ENCODE results near the gene REV1. TPM values are rescaled to one million over a fixed set of nuclear protein-coding genes. Genes with fewer than 3 reads are reported as not detected.
A peak's percentile ranks its signal among the peaks of the same experiment; 100 is the strongest.

The REV1 gene
- total RNA-seq, 3 donors from 2014 or later: 40.2 to 53.4 (median 50.7) TPM

- no peak for TF ChIP-seq CTCF (IDR thresholded peaks at IDR 0.05)
- Histone ChIP-seq H3K4me1 (ENCODE audit: low read depth) (no peaks in the 10 kb centered on the region), H3K4me3 (no peak overlapping the region), H3K36me3 (ENCODE audit: low read depth) (no peaks in the 10 kb centered on the region), H3K9me3 (no peaks in the 10 kb centered on the region)
- intact Hi-C loops (cut with DNase I, micrococcal nuclease): no loop called here
- ATAC-seq: no peak
- no peak for DNase-seq
Measured at GRCh38 chr2:99406137-99406536, 83.7 kb downstream of the REV1 start.

DNA sequence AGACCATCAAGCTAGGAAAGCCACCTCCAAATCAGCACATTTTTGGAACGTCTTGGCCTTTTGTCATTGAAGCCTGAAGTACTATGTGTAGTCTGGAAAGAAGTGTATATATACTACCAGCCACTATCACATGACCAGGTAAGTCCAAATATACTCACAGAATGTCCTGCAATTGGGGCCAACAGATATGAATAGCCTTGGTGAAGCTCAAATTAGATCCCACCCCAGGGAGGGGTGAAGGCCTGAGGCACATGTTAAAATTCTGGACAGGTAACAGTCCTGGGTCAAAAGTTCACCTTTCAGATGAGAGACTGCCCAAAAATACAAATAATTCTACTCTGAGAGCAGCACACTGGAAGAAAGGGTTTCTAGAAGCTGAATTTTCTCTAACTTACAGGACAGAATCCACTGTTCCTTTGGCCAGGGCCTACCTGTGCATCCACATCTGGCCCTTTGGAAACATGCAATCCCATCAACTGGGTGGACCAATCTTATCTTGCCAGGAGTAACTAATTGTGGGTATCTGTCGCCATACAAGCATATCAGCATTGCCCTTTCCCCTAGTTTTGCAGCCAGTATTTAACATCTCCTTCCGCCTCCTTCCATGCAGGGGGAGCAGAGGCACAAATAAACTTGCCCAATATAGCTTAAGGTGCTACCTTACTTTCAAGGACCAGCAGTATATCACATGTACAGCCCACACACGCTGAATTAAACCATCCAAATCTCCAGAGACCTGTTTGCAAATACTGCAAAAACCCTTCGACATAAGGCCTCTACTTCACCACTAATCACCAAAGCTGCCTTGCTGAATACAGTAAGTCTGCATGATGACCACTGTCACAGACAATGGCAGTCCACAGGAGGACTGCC, 84.8 kb downstream of the REV1 start:
- intact Hi-C loops (cut with DNase I, micrococcal nuclease): no loop called here
- Histone ChIP-seq H3K4me3 (no peak overlapping the region), H3K4me1 (ENCODE audit: low read depth) (no peaks in the 10 kb centered on the region), H3K36me3 (ENCODE audit: low read depth) (no peaks in the 10 kb centered on the region), H3K9me3 (no peaks in the 10 kb centered on the region)
- DNase-seq: no peak
- no peak for TF ChIP-seq CTCF (IDR thresholded peaks at IDR 0.05)
- ATAC-seq: no peak

- Histone ChIP-seq H3K9me3 (no peaks in the 10 kb centered on the region), H3K4me1 (ENCODE audit: low read depth) (no peaks in the 10 kb centered on the region), H3K4me3 (no peak overlapping the region), H3K36me3 (ENCODE audit: low read depth) (no peaks in the 10 kb centered on the region)
- no peak for TF ChIP-seq CTCF (IDR thresholded peaks at IDR 0.05)
- intact Hi-C loops (cut with DNase I, micrococcal nuclease): no loop called here
- DNase-seq (no peak), ATAC-seq (no peak)
Measured at GRCh38 chr2:99404039-99404796, 85.6 kb downstream of the REV1 start.

DNA sequence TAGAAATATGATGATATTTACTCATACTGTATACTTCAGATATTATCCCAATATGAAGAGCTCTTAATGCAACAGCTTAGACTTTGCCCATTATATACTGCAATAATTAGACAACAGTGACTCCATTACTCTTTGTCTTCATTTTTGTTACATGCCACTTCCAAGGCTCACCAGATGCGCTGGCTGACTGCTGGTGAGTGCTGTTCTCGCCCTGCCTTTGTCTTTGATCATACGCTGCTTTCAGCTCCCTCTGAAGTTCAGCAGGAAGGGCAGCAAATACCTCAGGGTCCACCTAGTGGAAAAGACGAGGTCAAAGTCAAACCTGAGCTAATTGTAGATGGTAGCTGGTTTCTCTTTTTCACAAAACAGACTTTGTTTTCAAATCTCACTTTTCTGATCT, 86.3 kb downstream of the REV1 start:
- DNase-seq (no peak), ATAC-seq (peak; percentile 63)
- H3K36me3 ChIP-seq (ENCODE audit: low read depth): no peaks in the 10 kb centered on the region
- no peak for TF ChIP-seq CTCF (IDR thresholded peaks at IDR 0.05)
- H3K4me3 ChIP-seq: no peak overlapping the region
- intact Hi-C loops (cut with DNase I, micrococcal nuclease): no loop called here
- H3K4me1 ChIP-seq (ENCODE audit: low read depth): no peaks in the 10 kb centered on the region
- H3K9me3 ChIP-seq: no peaks in the 10 kb centered on the region

DNA sequence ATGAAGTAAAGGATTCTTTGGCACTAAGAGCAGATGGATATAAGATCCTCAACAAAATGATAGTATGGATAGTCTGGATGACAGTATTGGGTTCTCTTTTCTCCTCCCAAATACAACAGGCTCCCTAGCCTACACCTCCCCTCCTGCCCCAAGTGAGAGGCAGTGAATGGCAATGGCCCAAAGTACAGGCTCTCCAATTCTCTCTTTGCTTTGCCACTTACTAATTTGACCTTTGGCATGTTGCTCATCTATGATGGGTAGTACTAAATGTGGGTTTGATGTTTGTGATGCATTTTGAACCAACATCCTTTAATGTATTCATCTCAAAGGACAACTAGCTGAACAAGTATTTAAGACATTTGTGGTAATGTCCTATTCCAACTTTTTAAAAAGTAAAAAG, 86.7 kb downstream of the REV1 start:
- ATAC-seq: no peak
- Histone ChIP-seq H3K4me3 (no peak overlapping the region), H3K4me1 (ENCODE audit: low read depth) (no peaks in the 10 kb centered on the region), H3K36me3 (ENCODE audit: low read depth) (no peaks in the 10 kb centered on the region), H3K9me3 (no peaks in the 10 kb centered on the region)
- no peak for DNase-seq
- intact Hi-C loops (cut with DNase I, micrococcal nuclease): no loop called here
- TF ChIP-seq CTCF (IDR thresholded peaks at IDR 0.05): no peak

Data from mucosa of descending colon (tissue), 3 donors.